ENCODE measurements around the gene IQGAP2.

Gene IQGAP2

DNA sequence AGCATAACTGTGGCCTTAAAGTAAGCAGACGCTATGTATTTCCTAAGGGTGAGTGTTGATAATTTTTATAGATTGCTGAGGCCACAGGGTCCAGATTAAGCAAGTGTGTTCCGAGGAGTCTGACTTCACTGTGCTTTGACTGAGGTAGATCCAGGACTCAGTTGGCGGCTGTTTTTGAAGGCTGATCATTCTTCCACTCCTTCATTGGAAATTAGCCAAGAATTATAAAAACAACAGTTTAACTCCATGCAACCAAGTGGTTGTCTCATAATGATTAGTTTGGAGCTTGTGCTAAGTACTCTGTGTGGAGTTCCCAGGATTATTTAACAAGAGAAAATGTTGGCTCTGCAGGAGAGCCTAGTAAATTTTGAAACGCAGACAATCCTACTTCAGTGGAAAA is 19.1 kb downstream of the IQGAP2 start (continued):
- TF ChIP-seq, protein P1, sequence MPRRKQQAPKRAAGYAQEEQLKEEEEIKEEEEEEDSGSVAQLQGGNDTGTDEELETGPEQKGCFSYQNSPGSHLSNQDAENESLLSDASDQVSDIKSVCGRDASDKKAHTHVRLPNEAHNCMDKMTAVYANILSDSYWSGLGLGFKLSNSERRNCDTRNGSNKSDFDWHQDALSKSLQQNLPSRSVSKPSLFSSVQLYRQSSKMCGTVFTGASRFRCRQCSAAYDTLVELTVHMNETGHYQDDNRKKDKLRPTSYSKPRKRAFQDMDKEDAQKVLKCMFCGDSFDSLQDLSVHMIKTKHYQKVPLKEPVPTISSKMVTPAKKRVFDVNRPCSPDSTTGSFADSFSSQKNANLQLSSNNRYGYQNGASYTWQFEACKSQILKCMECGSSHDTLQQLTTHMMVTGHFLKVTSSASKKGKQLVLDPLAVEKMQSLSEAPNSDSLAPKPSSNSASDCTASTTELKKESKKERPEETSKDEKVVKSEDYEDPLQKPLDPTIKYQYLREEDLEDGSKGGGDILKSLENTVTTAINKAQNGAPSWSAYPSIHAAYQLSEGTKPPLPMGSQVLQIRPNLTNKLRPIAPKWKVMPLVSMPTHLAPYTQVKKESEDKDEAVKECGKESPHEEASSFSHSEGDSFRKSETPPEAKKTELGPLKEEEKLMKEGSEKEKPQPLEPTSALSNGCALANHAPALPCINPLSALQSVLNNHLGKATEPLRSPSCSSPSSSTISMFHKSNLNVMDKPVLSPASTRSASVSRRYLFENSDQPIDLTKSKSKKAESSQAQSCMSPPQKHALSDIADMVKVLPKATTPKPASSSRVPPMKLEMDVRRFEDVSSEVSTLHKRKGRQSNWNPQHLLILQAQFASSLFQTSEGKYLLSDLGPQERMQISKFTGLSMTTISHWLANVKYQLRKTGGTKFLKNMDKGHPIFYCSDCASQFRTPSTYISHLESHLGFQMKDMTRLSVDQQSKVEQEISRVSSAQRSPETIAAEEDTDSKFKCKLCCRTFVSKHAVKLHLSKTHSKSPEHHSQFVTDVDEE (CRISPR knock-in tag; IDR thresholded peaks at IDR 0.05): no peak
- TF ChIP-seq ZC3H10 (CRISPR knock-in tag; IDR thresholded peaks at IDR 0.05) (no peak), ZNF70 (CRISPR knock-in tag; IDR thresholded peaks at IDR 0.05) (no peak), ZFP30 (CRISPR knock-in tag; IDR thresholded peaks at IDR 0.05) (no peak), ZFP3 (CRISPR knock-in tag; IDR thresholded peaks at IDR 0.05) (no peak), GLIS3 (CRISPR knock-in tag; IDR thresholded peaks at IDR 0.05) (no peak), PPARA (CRISPR knock-in tag; IDR thresholded peaks at IDR 0.05; ENCODE audit: borderline replicate concordance) (no peak), OSR1 (CRISPR knock-in tag; IDR thresholded peaks at IDR 0.05) (no peak)
- TF ChIP-seq, protein P2, sequence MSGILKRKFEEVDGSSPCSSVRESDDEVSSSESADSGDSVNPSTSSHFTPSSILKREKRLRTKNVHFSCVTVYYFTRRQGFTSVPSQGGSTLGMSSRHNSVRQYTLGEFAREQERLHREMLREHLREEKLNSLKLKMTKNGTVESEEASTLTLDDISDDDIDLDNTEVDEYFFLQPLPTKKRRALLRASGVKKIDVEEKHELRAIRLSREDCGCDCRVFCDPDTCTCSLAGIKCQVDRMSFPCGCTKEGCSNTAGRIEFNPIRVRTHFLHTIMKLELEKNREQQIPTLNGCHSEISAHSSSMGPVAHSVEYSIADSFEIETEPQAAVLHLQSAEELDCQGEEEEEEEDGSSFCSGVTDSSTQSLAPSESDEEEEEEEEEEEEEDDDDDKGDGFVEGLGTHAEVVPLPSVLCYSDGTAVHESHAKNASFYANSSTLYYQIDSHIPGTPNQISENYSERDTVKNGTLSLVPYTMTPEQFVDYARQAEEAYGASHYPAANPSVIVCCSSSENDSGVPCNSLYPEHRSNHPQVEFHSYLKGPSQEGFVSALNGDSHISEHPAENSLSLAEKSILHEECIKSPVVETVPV (CRISPR knock-in tag; IDR thresholded peaks at IDR 0.05): no peak

DNA sequence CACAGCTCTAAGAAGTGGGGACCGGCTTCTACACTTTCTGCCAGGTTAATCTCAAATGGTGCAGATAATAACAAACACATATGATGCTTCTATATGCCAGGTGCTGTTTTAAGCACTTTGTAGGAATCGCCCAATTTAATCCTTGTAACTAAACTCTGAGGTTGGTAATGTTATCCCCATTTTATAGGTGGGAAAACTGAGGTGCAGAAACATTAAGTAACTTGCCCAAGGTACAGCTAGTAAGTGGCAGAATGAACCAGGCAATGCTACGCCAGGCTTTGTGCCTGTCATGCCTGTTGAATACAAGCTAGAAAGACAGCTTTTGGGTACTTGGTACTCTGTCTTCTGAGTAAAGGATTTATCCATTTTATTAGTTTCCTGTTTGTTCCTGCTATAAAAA is 19.7 kb downstream of the IQGAP2 start:
- TF ChIP-seq, protein P3, sequence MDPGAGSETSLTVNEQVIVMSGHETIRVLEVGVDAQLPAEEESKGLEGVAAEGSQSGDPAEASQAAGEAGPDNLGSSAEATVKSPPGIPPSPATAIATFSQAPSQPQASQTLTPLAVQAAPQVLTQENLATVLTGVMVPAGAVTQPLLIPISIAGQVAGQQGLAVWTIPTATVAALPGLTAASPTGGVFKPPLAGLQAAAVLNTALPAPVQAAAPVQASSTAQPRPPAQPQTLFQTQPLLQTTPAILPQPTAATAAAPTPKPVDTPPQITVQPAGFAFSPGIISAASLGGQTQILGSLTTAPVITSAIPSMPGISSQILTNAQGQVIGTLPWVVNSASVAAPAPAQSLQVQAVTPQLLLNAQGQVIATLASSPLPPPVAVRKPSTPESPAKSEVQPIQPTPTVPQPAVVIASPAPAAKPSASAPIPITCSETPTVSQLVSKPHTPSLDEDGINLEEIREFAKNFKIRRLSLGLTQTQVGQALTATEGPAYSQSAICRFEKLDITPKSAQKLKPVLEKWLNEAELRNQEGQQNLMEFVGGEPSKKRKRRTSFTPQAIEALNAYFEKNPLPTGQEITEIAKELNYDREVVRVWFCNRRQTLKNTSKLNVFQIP (CRISPR knock-in tag; IDR thresholded peaks at IDR 0.05; ENCODE audit: borderline replicate concordance, low read depth): no peak
- TF ChIP-seq RARB (CRISPR knock-in tag; IDR thresholded peaks at IDR 0.05) (no peak), PPARA (CRISPR knock-in tag; IDR thresholded peaks at IDR 0.05; ENCODE audit: borderline replicate concordance) (no peak), GLIS3 (CRISPR knock-in tag; IDR thresholded peaks at IDR 0.05) (no peak), ARNTL (CRISPR knock-in tag; IDR thresholded peaks at IDR 0.05; ENCODE audit: borderline replicate concordance, low read depth) (no peak), ZFP30 (CRISPR knock-in tag; IDR thresholded peaks at IDR 0.05) (no peak), BACH2 (CRISPR knock-in tag; IDR thresholded peaks at IDR 0.05; ENCODE audit: borderline replicate concordance) (no peak), CSDC2 (CRISPR knock-in tag; IDR thresholded peaks at IDR 0.05) (no peak), SNAI2 (CRISPR knock-in tag; IDR thresholded peaks at IDR 0.05) (no peak), OSR1 (CRISPR knock-in tag; IDR thresholded peaks at IDR 0.05) (no peak), TOX (CRISPR knock-in tag; IDR thresholded peaks at IDR 0.05; ENCODE audit: borderline replicate concordance) (no peak), ZNF565 (CRISPR knock-in tag; conservative IDR thresholded peaks at IDR 0.05; ENCODE audit: low read depth) (no peak), ZFP3 (CRISPR knock-in tag; IDR thresholded peaks at IDR 0.05) (no peak), ZNF8 (CRISPR knock-in tag; IDR thresholded peaks at IDR 0.05) (no peak), TCF4 (CRISPR knock-in tag; IDR thresholded peaks at IDR 0.05; ENCODE audit: borderline replicate concordance) (no peak), ESRRG (CRISPR knock-in tag; IDR thresholded peaks at IDR 0.05) (no peak), ISL1 (CRISPR knock-in tag; IDR thresholded peaks at IDR 0.05) (no peak)
- TF ChIP-seq, protein P4, sequence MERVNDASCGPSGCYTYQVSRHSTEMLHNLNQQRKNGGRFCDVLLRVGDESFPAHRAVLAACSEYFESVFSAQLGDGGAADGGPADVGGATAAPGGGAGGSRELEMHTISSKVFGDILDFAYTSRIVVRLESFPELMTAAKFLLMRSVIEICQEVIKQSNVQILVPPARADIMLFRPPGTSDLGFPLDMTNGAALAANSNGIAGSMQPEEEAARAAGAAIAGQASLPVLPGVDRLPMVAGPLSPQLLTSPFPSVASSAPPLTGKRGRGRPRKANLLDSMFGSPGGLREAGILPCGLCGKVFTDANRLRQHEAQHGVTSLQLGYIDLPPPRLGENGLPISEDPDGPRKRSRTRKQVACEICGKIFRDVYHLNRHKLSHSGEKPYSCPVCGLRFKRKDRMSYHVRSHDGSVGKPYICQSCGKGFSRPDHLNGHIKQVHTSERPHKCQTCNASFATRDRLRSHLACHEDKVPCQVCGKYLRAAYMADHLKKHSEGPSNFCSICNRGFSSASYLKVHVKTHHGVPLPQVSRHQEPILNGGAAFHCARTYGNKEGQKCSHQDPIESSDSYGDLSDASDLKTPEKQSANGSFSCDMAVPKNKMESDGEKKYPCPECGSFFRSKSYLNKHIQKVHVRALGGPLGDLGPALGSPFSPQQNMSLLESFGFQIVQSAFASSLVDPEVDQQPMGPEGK (CRISPR knock-in tag; IDR thresholded peaks at IDR 0.05; ENCODE audit: borderline replicate concordance): no peak
- TF ChIP-seq, protein P2 (CRISPR knock-in tag; IDR thresholded peaks at IDR 0.05): no peak
- TF ChIP-seq, protein P1 (CRISPR knock-in tag; IDR thresholded peaks at IDR 0.05): no peak
- no peak for ATAC-seq

Measured in SK-N-SH treated with all-trans-retinoic acid at 6 μM for 48 hours (cell line).